A549 treated with AZD9567 at 1 μM for 4 hours (cell line): ENCODE data around the gene ZNF609. TPM values are rescaled to one million over a fixed set of nuclear protein-coding genes. Genes with fewer than 3 reads are reported as not detected.

Source experiments
- total RNA-seq: library from RNA; stranded (reverse); fragments of 200-300 nt; extraction: Qiagen RNA extraction; gene quantifications from 5 replicates; pipeline ENCODE4 v1.2.3, GENCODE V29; 2022; ENCODE audit not compliant: insufficient read depth

ZNF609 gene
- total RNA-seq = 16.0 to 21.2 TPM (median 20.8 TPM) in 5 replicates

GRCh38 chr15:64460206-64460723 is at the start of gene ZNF609:
Gene ZNF609, plus strand, starts transcription at chr15:64460578. Its CDS starts 38,842 bp downstream, at chr15:64499420.

Other genes with a start within 250 kb of the ZNF609 start
- gene CSNK1G1, start 104.4 kb upstream of the ZNF609 start, total RNA-seq = 14.8 to 23.8 TPM (median 17.6 TPM) in 5 replicates
- 153 to 224 TPM (median 165 TPM) in 5 replicates for gene PCLAF, start 79.1 kb upstream of the ZNF609 start, total RNA-seq
- gene TRIP4, start 72.7 kb upstream of the ZNF609 start, total RNA-seq = 24.9 to 31.8 TPM (median 26.5 TPM) in 5 replicates